Measurements from ENCODE around the gene RASL10B.
"Not testable (repeated sequence)": the region's sequence is repeated elsewhere in the genome, so short reads cannot be mapped to it uniquely, and the experiment has no call there.

RASL10B gene

GRCh38 chr17:35749560-35750412 lies 18.3 kb downstream of the RASL10B start:
- Histone ChIP-seq H3K9ac (ENCODE audit: low read length) (no peak overlapping the region), H3K4me3 (ENCODE audit: insufficient read depth, low read length, poor library complexity, severe bottlenecking) (no peak overlapping the region), H4K20me1 (ENCODE audit: low read depth, low read length) (no peaks in the 10 kb centered on the region), H3K27me3 (ENCODE audit: low read length) (no peaks in the 10 kb centered on the region), H3K4me2 (ENCODE audit: low read depth, low read length, poor library complexity, severe bottlenecking) (peak overlapping the region; percentile 10), H3K36me3 (ENCODE audit: low read length) (no peaks in the 10 kb centered on the region), H3K27ac (ENCODE audit: low read depth, low read length) (no peak overlapping the region), H3K9me2 (replicated peaks; ENCODE audit: insufficient read depth, low read length) (no peaks in the 10 kb centered on the region), H3K79me2 (ENCODE audit: insufficient read depth, low read length) (no peaks in the 10 kb centered on the region), H2AFZ (ENCODE audit: low read depth, low read length, severe bottlenecking) (no peak overlapping the region), H3K9me3 (ENCODE audit: insufficient read depth, low read length) (no peaks in the 10 kb centered on the region), H3F3A (ENCODE audit: insufficient read depth) (no peaks in the 10 kb centered on the region)
- no peak for TF ChIP-seq EZH2phosphoT487 (conservative IDR thresholded peaks at IDR 0.05; ENCODE audit: low read length)
- TF ChIP-seq CTCF (IDR thresholded peaks at IDR 0.05; ENCODE audit: insufficient read depth, low read length, poor library complexity, severe bottlenecking), result no peak

GRCh38 chr17:35750526-35751395 lies 19.3 kb downstream of the RASL10B start:
- Histone ChIP-seq H3K4me2 (ENCODE audit: low read depth, low read length, poor library complexity, severe bottlenecking) (no peak overlapping the region), H3F3A (ENCODE audit: insufficient read depth) (no peaks in the 10 kb centered on the region), H3K4me3 (ENCODE audit: insufficient read depth, low read length, poor library complexity, severe bottlenecking) (no peak overlapping the region), H3K9me3 (ENCODE audit: insufficient read depth, low read length) (no peaks in the 10 kb centered on the region), H3K79me2 (ENCODE audit: insufficient read depth, low read length) (no peaks in the 10 kb centered on the region), H3K36me3 (ENCODE audit: low read length) (no peaks in the 10 kb centered on the region), H3K9me2 (replicated peaks; ENCODE audit: insufficient read depth, low read length) (no peaks in the 10 kb centered on the region), H3K27ac (ENCODE audit: low read depth, low read length) (no peak overlapping the region), H4K20me1 (ENCODE audit: low read depth, low read length) (no peaks in the 10 kb centered on the region), H3K27me3 (ENCODE audit: low read length) (no peaks in the 10 kb centered on the region), H2AFZ (ENCODE audit: low read depth, low read length, severe bottlenecking) (no peak overlapping the region), H3K9ac (ENCODE audit: low read length) (no peak overlapping the region)
- TF ChIP-seq CTCF (IDR thresholded peaks at IDR 0.05; ENCODE audit: insufficient read depth, low read length, poor library complexity, severe bottlenecking) (no peak), EZH2phosphoT487 (conservative IDR thresholded peaks at IDR 0.05; ENCODE audit: low read length) (no peak)

DNA sequence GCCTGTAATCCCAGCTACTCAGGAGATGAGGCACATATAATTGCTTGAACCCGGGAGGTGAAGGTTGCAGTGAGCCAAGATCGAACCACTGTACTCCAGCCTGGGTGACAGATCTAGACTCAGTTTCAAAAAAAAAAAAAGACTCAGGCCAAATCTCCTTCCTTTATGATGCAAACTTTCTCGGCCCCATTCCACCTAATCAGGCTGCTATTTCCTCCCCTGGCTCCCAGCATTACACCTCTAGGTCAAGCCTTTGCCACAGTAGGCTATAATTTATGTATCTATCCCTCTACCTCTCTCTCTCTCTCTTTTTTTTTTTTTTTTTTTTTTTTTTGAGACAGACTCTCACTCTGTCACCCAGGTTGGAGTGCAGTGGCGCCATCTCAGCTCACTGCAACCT lies 20.1 kb downstream of the RASL10B start:
- H3K9me2 ChIP-seq (replicated peaks; ENCODE audit: insufficient read depth, low read length); H3K4me2 ChIP-seq (ENCODE audit: low read depth, low read length, poor library complexity, severe bottlenecking); H3K27me3 ChIP-seq (ENCODE audit: low read length); H3K36me3 ChIP-seq (ENCODE audit: low read length); H3K4me3 ChIP-seq (ENCODE audit: insufficient read depth, low read length, poor library complexity, severe bottlenecking); H3K9ac ChIP-seq (ENCODE audit: low read length); H3F3A ChIP-seq (ENCODE audit: insufficient read depth); H3K9me3 ChIP-seq (ENCODE audit: insufficient read depth, low read length); H2AFZ ChIP-seq (ENCODE audit: low read depth, low read length, severe bottlenecking); H3K79me2 ChIP-seq (ENCODE audit: insufficient read depth, low read length); H4K20me1 ChIP-seq (ENCODE audit: low read depth, low read length); H3K27ac ChIP-seq (ENCODE audit: low read depth, low read length): not testable (repeated sequence)

Measured in SU-DHL-6 (cell line).